Measurements from ENCODE around the gene MOB3C.

DNA sequence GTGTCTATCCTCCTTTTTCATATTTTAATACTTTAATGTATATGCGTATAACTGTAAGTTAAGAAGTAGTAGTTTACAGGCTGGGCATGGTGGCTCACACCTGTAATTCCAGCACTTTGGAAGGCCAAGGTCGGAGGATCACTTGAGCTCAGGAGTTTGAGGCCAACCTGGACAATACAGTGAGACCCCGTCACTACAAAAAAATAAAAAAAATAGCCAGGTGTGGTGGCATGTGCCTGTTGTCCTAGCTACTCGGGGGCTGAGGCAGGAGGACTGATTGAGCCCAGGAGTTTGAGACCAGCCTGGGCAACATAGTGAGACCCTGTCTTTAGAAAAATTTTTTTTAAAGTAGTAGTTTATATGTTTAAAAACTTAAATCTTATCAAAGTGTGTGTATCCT lies 29.2 kb upstream of the MOB3C start:
- TF ChIP-seq POLR2A (IDR thresholded peaks at IDR 0.05) (no peak), EP300 (IDR thresholded peaks at IDR 0.05) (no peak)
- TF ChIP-seq, protein P1, sequence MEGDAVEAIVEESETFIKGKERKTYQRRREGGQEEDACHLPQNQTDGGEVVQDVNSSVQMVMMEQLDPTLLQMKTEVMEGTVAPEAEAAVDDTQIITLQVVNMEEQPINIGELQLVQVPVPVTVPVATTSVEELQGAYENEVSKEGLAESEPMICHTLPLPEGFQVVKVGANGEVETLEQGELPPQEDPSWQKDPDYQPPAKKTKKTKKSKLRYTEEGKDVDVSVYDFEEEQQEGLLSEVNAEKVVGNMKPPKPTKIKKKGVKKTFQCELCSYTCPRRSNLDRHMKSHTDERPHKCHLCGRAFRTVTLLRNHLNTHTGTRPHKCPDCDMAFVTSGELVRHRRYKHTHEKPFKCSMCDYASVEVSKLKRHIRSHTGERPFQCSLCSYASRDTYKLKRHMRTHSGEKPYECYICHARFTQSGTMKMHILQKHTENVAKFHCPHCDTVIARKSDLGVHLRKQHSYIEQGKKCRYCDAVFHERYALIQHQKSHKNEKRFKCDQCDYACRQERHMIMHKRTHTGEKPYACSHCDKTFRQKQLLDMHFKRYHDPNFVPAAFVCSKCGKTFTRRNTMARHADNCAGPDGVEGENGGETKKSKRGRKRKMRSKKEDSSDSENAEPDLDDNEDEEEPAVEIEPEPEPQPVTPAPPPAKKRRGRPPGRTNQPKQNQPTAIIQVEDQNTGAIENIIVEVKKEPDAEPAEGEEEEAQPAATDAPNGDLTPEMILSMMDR (IDR thresholded peaks at IDR 0.05), result no peak

Measured in tibial nerve (tissue), 4 donors.